Measurements from ENCODE around the gene PCDH9.

PCDH9 gene

GRCh38 chr13:66859934-66860877 is 369.9 kb downstream of the PCDH9 start:
- Histone ChIP-seq H3K9me2 (ENCODE audit: low read depth, low read length) (no peaks in the 10 kb centered on the region), H2AFZ (ENCODE audit: low read length) (peak overlapping the region; percentile 89), H3K4me3 (ENCODE audit: low read depth, low read length, poor library complexity, severe bottlenecking) (no peak overlapping the region), H3F3A (ENCODE audit: insufficient read depth, low read length) (no peaks in the 10 kb centered on the region), H4K20me1 (ENCODE audit: insufficient read depth, low read length) (no peaks in the 10 kb centered on the region), H3K9me3 (ENCODE audit: low read length) (peaks cover 14% of the 10 kb centered on the region), H3K9ac (ENCODE audit: low read length) (no peak overlapping the region; the same call in 1 of the 2 replicates), H3K27me3 (ENCODE audit: insufficient read depth, low read length) (no peaks in the 10 kb centered on the region), H3K36me3 (ENCODE audit: insufficient read depth, low read length) (peaks cover 5% of the 10 kb centered on the region; the same call in 1 of the 2 replicates), H3K4me2 (ENCODE audit: low read length) (peak overlapping the region; percentile 31; the same call in 1 of the 2 replicates), H3K79me2 (ENCODE audit: insufficient read depth, low read length) (no peaks in the 10 kb centered on the region), H3K27ac (ENCODE audit: low read depth, low read length, poor library complexity, severe bottlenecking) (peak overlapping the region; percentile 33), H3K4me1 (ENCODE audit: insufficient read depth, low read length, severe bottlenecking) (peaks cover 41% of the 10 kb centered on the region)
- TF ChIP-seq, protein P1, sequence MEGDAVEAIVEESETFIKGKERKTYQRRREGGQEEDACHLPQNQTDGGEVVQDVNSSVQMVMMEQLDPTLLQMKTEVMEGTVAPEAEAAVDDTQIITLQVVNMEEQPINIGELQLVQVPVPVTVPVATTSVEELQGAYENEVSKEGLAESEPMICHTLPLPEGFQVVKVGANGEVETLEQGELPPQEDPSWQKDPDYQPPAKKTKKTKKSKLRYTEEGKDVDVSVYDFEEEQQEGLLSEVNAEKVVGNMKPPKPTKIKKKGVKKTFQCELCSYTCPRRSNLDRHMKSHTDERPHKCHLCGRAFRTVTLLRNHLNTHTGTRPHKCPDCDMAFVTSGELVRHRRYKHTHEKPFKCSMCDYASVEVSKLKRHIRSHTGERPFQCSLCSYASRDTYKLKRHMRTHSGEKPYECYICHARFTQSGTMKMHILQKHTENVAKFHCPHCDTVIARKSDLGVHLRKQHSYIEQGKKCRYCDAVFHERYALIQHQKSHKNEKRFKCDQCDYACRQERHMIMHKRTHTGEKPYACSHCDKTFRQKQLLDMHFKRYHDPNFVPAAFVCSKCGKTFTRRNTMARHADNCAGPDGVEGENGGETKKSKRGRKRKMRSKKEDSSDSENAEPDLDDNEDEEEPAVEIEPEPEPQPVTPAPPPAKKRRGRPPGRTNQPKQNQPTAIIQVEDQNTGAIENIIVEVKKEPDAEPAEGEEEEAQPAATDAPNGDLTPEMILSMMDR (IDR thresholded peaks at IDR 0.05; ENCODE audit: low read length), result no peak
- no peak for TF ChIP-seq EZH2 (IDR thresholded peaks at IDR 0.05; ENCODE audit: borderline replicate concordance, low read length)

- no peaks in the 10 kb centered on the region for H3K9me2 ChIP-seq (ENCODE audit: low read depth, low read length)
- H2AFZ ChIP-seq (ENCODE audit: low read length), result peak overlapping the region; percentile 76
- H3K4me2 ChIP-seq (ENCODE audit: low read length), result no peak overlapping the region; the same call in 1 of the 2 replicates
- no peaks in the 10 kb centered on the region for H4K20me1 ChIP-seq (ENCODE audit: insufficient read depth, low read length)
- H3K9ac ChIP-seq (ENCODE audit: low read length), result no peak overlapping the region
- no peaks in the 10 kb centered on the region for H3F3A ChIP-seq (ENCODE audit: insufficient read depth, low read length)
- no peaks in the 10 kb centered on the region for H3K79me2 ChIP-seq (ENCODE audit: insufficient read depth, low read length)
- H3K27ac ChIP-seq (ENCODE audit: low read depth, low read length, poor library complexity, severe bottlenecking), result peak overlapping the region; percentile 1
- H3K4me3 ChIP-seq (ENCODE audit: low read depth, low read length, poor library complexity, severe bottlenecking), result no peak overlapping the region
- H3K9me3 ChIP-seq (ENCODE audit: low read length), result peaks cover 8% of the 10 kb centered on the region
- TF ChIP-seq, protein P1 (IDR thresholded peaks at IDR 0.05; ENCODE audit: low read length), result no peak
- no peak for TF ChIP-seq EZH2 (IDR thresholded peaks at IDR 0.05; ENCODE audit: borderline replicate concordance, low read length)
- peaks cover 43% of the 10 kb centered on the region for H3K4me1 ChIP-seq (ENCODE audit: insufficient read depth, low read length, severe bottlenecking)
- no peaks in the 10 kb centered on the region for H3K27me3 ChIP-seq (ENCODE audit: insufficient read depth, low read length)
- peaks cover 4% of the 10 kb centered on the region; the same call in 1 of the 2 replicates for H3K36me3 ChIP-seq (ENCODE audit: insufficient read depth, low read length)
Measured at GRCh38 chr13:66859078-66859477, 371.1 kb downstream of the PCDH9 start.

GRCh38 chr13:66858163-66858562 is 372.0 kb downstream of the PCDH9 start:
- Histone ChIP-seq H3K4me3 (ENCODE audit: low read depth, low read length, poor library complexity, severe bottlenecking) (no peak overlapping the region), H3K9me2 (ENCODE audit: low read depth, low read length) (no peaks in the 10 kb centered on the region), H3K9me3 (ENCODE audit: low read length) (peaks cover 5% of the 10 kb centered on the region; the same call in 1 of the 2 replicates), H3K27ac (ENCODE audit: low read depth, low read length, poor library complexity, severe bottlenecking) (no peak overlapping the region), H2AFZ (ENCODE audit: low read length) (peak overlapping the region; percentile 76; the same call in 1 of the 2 replicates), H4K20me1 (ENCODE audit: insufficient read depth, low read length) (no peaks in the 10 kb centered on the region), H3K9ac (ENCODE audit: low read length) (no peak overlapping the region), H3K27me3 (ENCODE audit: insufficient read depth, low read length) (no peaks in the 10 kb centered on the region), H3K4me1 (ENCODE audit: insufficient read depth, low read length, severe bottlenecking) (peaks cover 43% of the 10 kb centered on the region), H3K36me3 (ENCODE audit: insufficient read depth, low read length) (no peaks in the 10 kb centered on the region), H3K79me2 (ENCODE audit: insufficient read depth, low read length) (no peaks in the 10 kb centered on the region), H3K4me2 (ENCODE audit: low read length) (no peak overlapping the region), H3F3A (ENCODE audit: insufficient read depth, low read length) (no peaks in the 10 kb centered on the region)
- no peak for TF ChIP-seq EZH2 (IDR thresholded peaks at IDR 0.05; ENCODE audit: borderline replicate concordance, low read length)
- TF ChIP-seq, protein P1 (IDR thresholded peaks at IDR 0.05; ENCODE audit: low read length), result no peak

Data from OCI-LY1 (cell line).